ENCODE measurements around the gene TFAP2B. TPM values are rescaled to one million over a fixed set of nuclear protein-coding genes. Genes with fewer than 3 reads are reported as not detected.

The TFAP2B gene
- total RNA-seq, 2 experiments from 2014 or later: not detected

- Mint-ChIP-seq H3K4me1 (ENCODE audit: low read depth) (no peaks in the 10 kb centered on the region), H3K27ac (no peak overlapping the region)
- CTCF ChIA-PET: interaction anchor here (1.2 kb wide), 1 partner anchor 28 kb away, joined by 3 read pairs; no protein-coding TSS in a partner anchor
Observed at GRCh38 chr6:50843842-50844241, 25.2 kb downstream of the TFAP2B start.

GRCh38 chr6:50845499-50846143 is 26.9 kb downstream of the TFAP2B start:
- ChIA-PET CTCF (no interaction called here), POLR2A (no interaction called here)
- ATAC-seq: no peak
- H3K4me1 Mint-ChIP-seq (ENCODE audit: low read depth): no peaks in the 10 kb centered on the region
- H3K4me3 Mint-ChIP-seq: no peak overlapping the region
- H3K27me3 Mint-ChIP-seq (ENCODE audit: low read depth): peaks cover 80% of the 10 kb centered on the region
- DNase-seq: no peak
- peaks cover 1% of the 10 kb centered on the region for H3K36me3 Mint-ChIP-seq (ENCODE audit: low read depth)
- H3K9me3 Mint-ChIP-seq (ENCODE audit: insufficient read depth): no peaks in the 10 kb centered on the region
- H3K27ac Mint-ChIP-seq: peak overlapping the region; percentile 15

More at GRCh38 chr6:50843842-50844241, 25.2 kb downstream of the TFAP2B start:
- H3K27me3 Mint-ChIP-seq (ENCODE audit: low read depth): peaks cover 75% of the 10 kb centered on the region
- DNase-seq: no peak
- POLR2A ChIA-PET: no interaction called here
- no peak overlapping the region for H3K4me3 Mint-ChIP-seq
- no peaks in the 10 kb centered on the region for H3K9me3 Mint-ChIP-seq (ENCODE audit: insufficient read depth)
- no peak for ATAC-seq
- no peaks in the 10 kb centered on the region for H3K36me3 Mint-ChIP-seq (ENCODE audit: low read depth)

- H3K27me3 Mint-ChIP-seq (ENCODE audit: low read depth): peaks cover 80% of the 10 kb centered on the region
- POLR2A ChIA-PET: no interaction called here
Observed at GRCh38 chr6:50846144-50846851, 27.6 kb downstream of the TFAP2B start.

GRCh38 chr6:50846852-50847155 is 28.1 kb downstream of the TFAP2B start:
- POLR2A ChIA-PET: no interaction called here
- H3K9me3 Mint-ChIP-seq (ENCODE audit: insufficient read depth): no peaks in the 10 kb centered on the region
- no peaks in the 10 kb centered on the region for H3K4me1 Mint-ChIP-seq (ENCODE audit: low read depth)
- ATAC-seq: no peak
- no peak overlapping the region for H3K4me3 Mint-ChIP-seq
- no peak overlapping the region for H3K27ac Mint-ChIP-seq
- peaks cover 76% of the 10 kb centered on the region for H3K27me3 Mint-ChIP-seq (ENCODE audit: low read depth)
- peaks cover 1% of the 10 kb centered on the region for H3K36me3 Mint-ChIP-seq (ENCODE audit: low read depth)
- CTCF ChIA-PET: no interaction called here
- DNase-seq: no peak

More at GRCh38 chr6:50846144-50846851, 27.6 kb downstream of the TFAP2B start:
- DNase-seq (no peak), ATAC-seq (no peak)
- no peaks in the 10 kb centered on the region for H3K4me1 Mint-ChIP-seq (ENCODE audit: low read depth)
- H3K27ac Mint-ChIP-seq: no peak overlapping the region
- CTCF ChIA-PET: no interaction called here
- no peaks in the 10 kb centered on the region for H3K9me3 Mint-ChIP-seq (ENCODE audit: insufficient read depth)
- peaks cover 1% of the 10 kb centered on the region for H3K36me3 Mint-ChIP-seq (ENCODE audit: low read depth)
- H3K4me3 Mint-ChIP-seq: no peak overlapping the region

GRCh38 chr6:50847890-50848594 is 29.4 kb downstream of the TFAP2B start:
- no peaks in the 10 kb centered on the region for H3K4me1 Mint-ChIP-seq (ENCODE audit: low read depth)
- DNase-seq: no peak
- no peaks in the 10 kb centered on the region for H3K9me3 Mint-ChIP-seq (ENCODE audit: insufficient read depth)
- no peak overlapping the region for H3K27ac Mint-ChIP-seq
- ATAC-seq: no peak
- POLR2A ChIA-PET: no interaction called here
- no peak overlapping the region for H3K4me3 Mint-ChIP-seq
- H3K27me3 Mint-ChIP-seq (ENCODE audit: low read depth): peaks cover 69% of the 10 kb centered on the region
- H3K36me3 Mint-ChIP-seq (ENCODE audit: low read depth): peaks cover 1% of the 10 kb centered on the region
- CTCF ChIA-PET: interaction anchor here (0.9 kb wide), 1 partner anchor 32 kb away, joined by 3 read pairs; no protein-coding TSS in a partner anchor

- H3K27ac Mint-ChIP-seq: no peak overlapping the region
- H3K4me1 Mint-ChIP-seq (ENCODE audit: low read depth): no peaks in the 10 kb centered on the region
- H3K9me3 Mint-ChIP-seq (ENCODE audit: insufficient read depth): no peaks in the 10 kb centered on the region
- H3K27me3 Mint-ChIP-seq (ENCODE audit: low read depth): peaks cover 61% of the 10 kb centered on the region
- ChIA-PET POLR2A (no interaction called here), CTCF (no interaction called here)
- ATAC-seq (no peak), DNase-seq (no peak)
- peaks cover 1% of the 10 kb centered on the region for H3K36me3 Mint-ChIP-seq (ENCODE audit: low read depth)
- H3K4me3 Mint-ChIP-seq: no peak overlapping the region
Observed at GRCh38 chr6:50848989-50849795, 30.5 kb downstream of the TFAP2B start.

- Mint-ChIP-seq H3K9me3 (ENCODE audit: insufficient read depth) (no peaks in the 10 kb centered on the region), H3K36me3 (ENCODE audit: low read depth) (peaks cover 1% of the 10 kb centered on the region), H3K27ac (no peak overlapping the region), H3K4me1 (ENCODE audit: low read depth) (no peaks in the 10 kb centered on the region), H3K27me3 (ENCODE audit: low read depth) (peaks cover 55% of the 10 kb centered on the region), H3K4me3 (no peak overlapping the region)
- ChIA-PET POLR2A (no interaction called here), CTCF (no interaction called here)
- ATAC-seq (no peak), DNase-seq (no peak)
Observed at GRCh38 chr6:50849796-50850180, 31.1 kb downstream of the TFAP2B start.

- POLR2A ChIA-PET: interaction anchor here (0.6 to 0.9 kb wide), 2 partner anchors 10 to 28 kb away, joined by 3 to 4 read pairs; no protein-coding TSS in a partner anchor
- Mint-ChIP-seq H3K27ac (no peak overlapping the region), H3K36me3 (ENCODE audit: low read depth) (peaks cover 1% of the 10 kb centered on the region), H3K27me3 (ENCODE audit: low read depth) (peaks cover 48% of the 10 kb centered on the region), H3K4me1 (ENCODE audit: low read depth) (no peaks in the 10 kb centered on the region), H3K9me3 (ENCODE audit: insufficient read depth) (no peaks in the 10 kb centered on the region), H3K4me3 (no peak overlapping the region)
- DNase-seq: no peak
- CTCF ChIA-PET: no interaction called here
- ATAC-seq: no peak
Observed at GRCh38 chr6:50850223-50851048, 31.8 kb downstream of the TFAP2B start.

- no peak for DNase-seq
- Mint-ChIP-seq H3K4me1 (ENCODE audit: low read depth) (no peaks in the 10 kb centered on the region), H3K9me3 (ENCODE audit: insufficient read depth) (no peaks in the 10 kb centered on the region), H3K36me3 (ENCODE audit: low read depth) (peaks cover 1% of the 10 kb centered on the region), H3K27me3 (ENCODE audit: low read depth) (peaks cover 42% of the 10 kb centered on the region), H3K4me3 (no peak overlapping the region), H3K27ac (no peak overlapping the region)
- no peak for ATAC-seq
- ChIA-PET POLR2A (interaction anchor here (0.9 kb wide), 1 partner anchor 29 kb away, joined by 3 read pairs; no protein-coding TSS in a partner anchor), CTCF (no interaction called here)
Observed at GRCh38 chr6:50851049-50851845, 32.6 kb downstream of the TFAP2B start.

GRCh38 chr6:50853939-50854338 is 35.3 kb downstream of the TFAP2B start:
- POLR2A ChIA-PET: no interaction called here
- H3K9me3 Mint-ChIP-seq (ENCODE audit: insufficient read depth): no peaks in the 10 kb centered on the region
- CTCF ChIA-PET: no interaction called here
- H3K4me1 Mint-ChIP-seq (ENCODE audit: low read depth): no peaks in the 10 kb centered on the region
- peaks cover 1% of the 10 kb centered on the region for H3K36me3 Mint-ChIP-seq (ENCODE audit: low read depth)
- no peak overlapping the region for H3K27ac Mint-ChIP-seq
- peaks cover 25% of the 10 kb centered on the region for H3K27me3 Mint-ChIP-seq (ENCODE audit: low read depth)
- no peak for ATAC-seq
- DNase-seq: no peak
- H3K4me3 Mint-ChIP-seq: no peak overlapping the region

- ChIA-PET CTCF (no interaction called here), POLR2A (no interaction called here)
Observed at GRCh38 chr6:50861692-50862091, 43.0 kb downstream of the TFAP2B start.

More at GRCh38 chr6:50861692-50862091, 43.0 kb downstream of the TFAP2B start:
- ATAC-seq (no peak), DNase-seq (no peak)
- no peak overlapping the region for H3K27ac Mint-ChIP-seq
- no peaks in the 10 kb centered on the region for H3K4me1 Mint-ChIP-seq (ENCODE audit: low read depth)
- H3K4me3 Mint-ChIP-seq: no peak overlapping the region
- H3K9me3 Mint-ChIP-seq (ENCODE audit: insufficient read depth): no peaks in the 10 kb centered on the region
- H3K36me3 Mint-ChIP-seq (ENCODE audit: low read depth): no peaks in the 10 kb centered on the region
- no peaks in the 10 kb centered on the region for H3K27me3 Mint-ChIP-seq (ENCODE audit: low read depth)

Data from activated CD8-positive, alpha-beta T cell treated with anti-CD3 and anti-CD28 coated beads, Interleukin-2, amount 10 ng/mL, durations not matched to agents 7 days and 5 days (primary cell).